HG03575 (cell line): ENCODE measurements around the gene TNF.

Source experiments
- ATAC-seq: cut with Tn5 transposase; IDR thresholded peaks from one replicate; pipeline ENCODE4 v1.9.1; 2021; ENCODE audit not compliant: unreplicated experiment, insufficient number of reproducible peaks, low FRiP score; ENCODE audit errors: extremely low read depth

TNF gene

GRCh38 chr6:31575335-31575901 is at the start of gene TNF:
Gene TNF, plus strand, starts transcription at chr6:31575565. Its CDS starts 177 bp downstream, at chr6:31575742.
- ATAC-seq, result no peak

- no peak for ATAC-seq
Measured at GRCh38 chr6:31525932-31526591, 49.3 kb upstream of the TNF start.

- ATAC-seq, result no peak
Measured at GRCh38 chr6:31528307-31528777, 47.0 kb upstream of the TNF start.

- ATAC-seq, result no peak
Measured at GRCh38 chr6:31528821-31529328, 46.5 kb upstream of the TNF start, which contains the start of gene MCCD1. Gene MCCD1, plus strand, starts transcription at chr6:31528962. Its CDS starts 53 bp downstream, at chr6:31529015.

GRCh38 chr6:31529329-31530150 is 45.8 kb upstream of the TNF start:
- ATAC-seq, result no peak

- no peak for ATAC-seq
Measured at GRCh38 chr6:31530659-31531058, 44.7 kb upstream of the TNF start.

DNA sequence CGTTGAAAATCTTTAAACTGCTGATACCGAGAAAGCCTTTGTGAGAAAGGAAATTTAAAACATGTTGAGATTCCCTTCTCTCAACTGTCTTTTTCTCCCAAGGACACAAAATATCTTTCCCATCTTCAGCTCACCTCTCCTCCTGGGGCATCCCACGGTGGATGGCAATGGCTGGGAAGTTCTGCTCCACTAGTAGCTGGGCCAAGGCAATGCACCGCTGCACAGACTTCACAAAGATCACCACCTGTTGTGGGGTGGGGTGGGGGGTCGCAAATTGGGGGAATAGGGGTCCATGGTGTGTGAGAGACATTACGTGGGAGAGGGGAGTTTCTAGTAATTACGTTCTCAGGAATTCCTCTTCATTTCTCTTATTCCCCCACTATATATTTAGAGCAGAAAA is 44.2 kb upstream of the TNF start:
- ATAC-seq, result no peak

- no peak for ATAC-seq
Measured at GRCh38 chr6:31531771-31532643, 43.4 kb upstream of the TNF start.

DNA sequence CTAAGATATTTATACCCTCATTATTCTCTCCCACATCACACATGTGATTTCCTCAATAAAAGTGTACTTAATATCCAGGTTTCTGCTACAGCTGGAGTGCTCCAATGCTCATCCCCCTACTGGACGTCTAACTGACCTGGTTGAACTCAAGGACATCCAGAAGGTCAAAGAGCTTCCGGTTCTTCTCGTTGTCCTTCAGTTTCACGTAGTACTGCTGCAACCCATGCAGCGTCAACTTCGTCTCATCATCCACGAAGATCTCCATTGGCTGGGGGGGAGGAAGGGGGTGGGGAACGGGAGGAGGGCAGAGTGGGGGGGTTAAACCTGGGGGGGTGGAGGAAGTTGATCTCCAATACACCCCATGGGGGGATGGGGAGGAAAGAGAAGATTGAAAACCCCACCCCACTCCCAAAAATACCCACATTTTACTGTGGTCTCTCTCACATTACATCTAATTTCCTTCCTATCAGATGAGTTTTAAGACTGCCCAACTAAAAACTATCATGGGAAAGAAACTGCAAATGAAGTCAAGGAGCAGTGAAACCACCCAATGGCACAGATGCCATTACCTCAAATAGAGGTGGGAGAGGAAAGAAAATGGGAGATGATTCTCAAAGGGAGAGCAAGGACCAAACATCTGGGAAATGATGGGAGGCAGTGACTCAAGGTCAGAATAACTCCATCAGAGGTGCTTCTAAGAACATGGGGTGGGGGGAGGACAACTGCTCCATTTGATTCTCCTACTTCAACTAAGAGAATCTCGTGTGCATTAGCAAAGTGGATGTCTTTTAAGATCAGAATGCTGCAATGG is 42.5 kb upstream of the TNF start:
- ATAC-seq, result no peak

DNA sequence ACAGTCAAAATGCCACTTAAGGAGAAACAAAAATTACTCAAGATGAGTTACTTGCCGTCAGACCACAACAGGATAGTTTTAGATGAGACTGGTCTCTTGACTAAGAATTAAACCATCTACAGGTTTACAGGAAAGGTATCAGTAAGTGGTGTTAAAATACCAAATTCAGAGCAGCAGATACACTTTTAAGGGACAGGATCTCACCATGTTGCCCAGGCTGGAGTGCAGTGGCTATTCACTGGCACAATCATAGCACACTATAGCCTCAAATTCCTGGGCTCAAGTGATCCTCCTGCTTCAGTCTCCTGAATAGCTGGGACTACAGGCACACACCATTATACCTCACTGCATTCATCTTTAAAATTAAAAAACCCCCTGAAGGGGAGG is 41.9 kb upstream of the TNF start:
- no peak for ATAC-seq

- ATAC-seq, result no peak
Measured at GRCh38 chr6:31534011-31534410, 41.4 kb upstream of the TNF start.

GRCh38 chr6:31534521-31535040 is 40.8 kb upstream of the TNF start:
- no peak for ATAC-seq

- ATAC-seq, result no peak
Measured at GRCh38 chr6:31535538-31536324, 39.6 kb upstream of the TNF start.

DNA sequence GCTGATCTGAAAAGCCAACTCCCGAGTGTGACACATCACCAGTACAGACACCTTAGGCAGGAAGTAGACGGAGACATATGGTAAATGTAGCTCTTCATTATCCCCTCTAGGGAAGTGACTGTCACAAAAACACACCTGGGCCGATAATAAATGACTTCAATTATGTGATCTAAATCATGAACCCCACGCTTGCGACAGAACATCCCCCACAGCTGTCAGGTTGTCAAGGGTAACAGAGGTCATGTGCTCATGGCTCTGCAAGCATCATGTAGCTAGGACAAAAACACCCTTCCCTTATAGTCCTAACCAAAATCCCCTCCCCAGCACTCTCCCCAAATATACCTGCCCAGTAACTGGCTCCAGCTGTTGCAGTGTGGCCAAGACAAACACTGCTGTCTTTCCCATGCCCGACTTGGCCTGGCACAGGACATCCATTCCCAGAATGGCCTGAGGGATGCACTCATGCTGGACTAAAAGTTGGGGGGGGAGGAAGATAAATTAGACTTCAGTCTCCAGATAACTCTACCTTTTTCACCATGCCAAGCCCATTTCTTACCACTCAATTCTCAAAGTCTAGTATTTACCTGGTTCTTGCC is 36.5 kb upstream of the TNF start:
- ATAC-seq, result no peak

GRCh38 chr6:31540640-31541039 is 34.7 kb upstream of the TNF start:
- no peak for ATAC-seq

DNA sequence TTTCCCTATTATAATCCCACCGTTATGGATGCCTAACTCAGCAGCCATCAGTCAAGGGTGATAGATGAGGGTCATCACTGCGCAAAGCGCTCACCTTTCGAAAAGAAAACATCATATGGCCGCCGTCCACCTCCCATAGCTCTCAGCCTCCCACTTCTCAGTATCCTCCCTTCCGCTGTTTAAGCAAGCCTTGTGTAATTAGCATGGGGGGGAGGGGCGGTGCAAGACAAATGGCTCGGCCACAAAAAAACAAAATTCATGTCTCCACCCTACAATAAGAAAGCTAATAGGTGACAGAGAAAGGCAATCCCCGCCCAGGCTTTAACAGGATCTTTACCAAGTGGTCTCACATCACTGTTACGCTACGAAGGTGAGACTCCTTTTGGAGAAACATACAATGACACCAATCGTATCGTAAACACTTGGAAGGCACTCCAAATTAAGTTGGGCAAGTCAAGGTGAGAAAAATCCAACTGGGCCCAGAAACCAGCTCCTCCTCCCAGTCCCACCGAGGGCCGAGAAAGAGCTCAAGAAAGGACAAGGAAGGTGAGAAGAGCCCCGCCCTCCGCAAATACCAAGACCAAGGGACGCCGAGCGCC is 34.2 kb upstream of the TNF start:
- no peak for ATAC-seq
